ENCODE results near the gene SLC12A8.

Gene SLC12A8

GRCh38 chr3:125194061-125194848 lies 18.3 kb downstream of the SLC12A8 start:
- TF ChIP-seq, protein P1, sequence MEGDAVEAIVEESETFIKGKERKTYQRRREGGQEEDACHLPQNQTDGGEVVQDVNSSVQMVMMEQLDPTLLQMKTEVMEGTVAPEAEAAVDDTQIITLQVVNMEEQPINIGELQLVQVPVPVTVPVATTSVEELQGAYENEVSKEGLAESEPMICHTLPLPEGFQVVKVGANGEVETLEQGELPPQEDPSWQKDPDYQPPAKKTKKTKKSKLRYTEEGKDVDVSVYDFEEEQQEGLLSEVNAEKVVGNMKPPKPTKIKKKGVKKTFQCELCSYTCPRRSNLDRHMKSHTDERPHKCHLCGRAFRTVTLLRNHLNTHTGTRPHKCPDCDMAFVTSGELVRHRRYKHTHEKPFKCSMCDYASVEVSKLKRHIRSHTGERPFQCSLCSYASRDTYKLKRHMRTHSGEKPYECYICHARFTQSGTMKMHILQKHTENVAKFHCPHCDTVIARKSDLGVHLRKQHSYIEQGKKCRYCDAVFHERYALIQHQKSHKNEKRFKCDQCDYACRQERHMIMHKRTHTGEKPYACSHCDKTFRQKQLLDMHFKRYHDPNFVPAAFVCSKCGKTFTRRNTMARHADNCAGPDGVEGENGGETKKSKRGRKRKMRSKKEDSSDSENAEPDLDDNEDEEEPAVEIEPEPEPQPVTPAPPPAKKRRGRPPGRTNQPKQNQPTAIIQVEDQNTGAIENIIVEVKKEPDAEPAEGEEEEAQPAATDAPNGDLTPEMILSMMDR (IDR thresholded peaks at IDR 0.05; ENCODE audit: borderline replicate concordance, insufficient read depth, low read depth, low read length) = no peak

GRCh38 chr3:125192190-125193035 lies 20.1 kb downstream of the SLC12A8 start:
- H3K4me3 ChIP-seq (ENCODE audit: low read depth, low read length) = no peak overlapping the region
- TF ChIP-seq, protein P1 (IDR thresholded peaks at IDR 0.05; ENCODE audit: borderline replicate concordance, insufficient read depth, low read depth, low read length) = peak; percentile 67

More at GRCh38 chr3:125194061-125194848, 18.3 kb downstream of the SLC12A8 start:
- H3K4me3 ChIP-seq (ENCODE audit: low read depth, low read length) = no peak overlapping the region

DNA sequence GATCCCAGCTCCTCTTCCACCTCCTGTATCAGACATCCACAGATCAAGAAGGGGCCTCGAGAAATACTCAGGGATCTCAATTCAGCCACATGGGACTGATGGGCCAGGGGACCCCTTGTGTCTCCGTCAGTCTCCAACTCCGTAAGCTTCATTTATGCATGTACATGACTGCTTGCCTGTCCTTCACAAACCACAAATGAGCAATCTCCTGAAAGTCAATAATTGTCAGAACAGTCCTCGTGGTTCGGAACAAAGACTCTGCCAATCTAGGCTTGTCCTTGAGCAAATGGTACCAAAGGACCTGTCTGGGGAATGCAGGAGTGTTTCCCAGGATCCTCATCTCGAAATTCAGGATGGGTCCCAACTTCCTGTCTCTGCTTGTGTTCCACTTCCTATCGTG lies 20.8 kb downstream of the SLC12A8 start:
- TF ChIP-seq, protein P1 (IDR thresholded peaks at IDR 0.05; ENCODE audit: borderline replicate concordance, insufficient read depth, low read depth, low read length) = no peak
- no peak overlapping the region for H3K4me3 ChIP-seq (ENCODE audit: low read depth, low read length)

- H3K4me3 ChIP-seq (ENCODE audit: low read depth, low read length) = no peak overlapping the region
- TF ChIP-seq, protein P1 (IDR thresholded peaks at IDR 0.05; ENCODE audit: borderline replicate concordance, insufficient read depth, low read depth, low read length) = no peak
Observed at GRCh38 chr3:125191256-125191655, 21.3 kb downstream of the SLC12A8 start.

DNA sequence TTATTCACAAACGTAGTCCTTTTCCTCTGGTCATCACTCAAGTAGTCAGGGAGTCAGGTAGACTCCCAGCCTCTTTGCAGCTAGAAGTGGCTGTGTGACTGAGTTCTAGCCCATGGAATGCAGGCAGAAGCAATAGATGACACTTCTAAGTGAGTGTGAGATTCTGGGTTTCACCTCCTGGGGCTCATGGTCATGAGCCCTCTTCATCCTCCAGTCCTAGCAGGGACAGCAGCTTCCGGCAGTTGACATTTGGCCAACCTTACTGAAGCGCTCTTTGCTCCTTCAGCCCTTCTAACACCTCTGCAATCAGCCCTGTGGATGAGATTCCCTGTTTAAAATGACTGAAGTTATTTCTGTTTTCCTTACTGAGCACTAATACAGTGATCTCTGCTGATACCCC lies 21.8 kb downstream of the SLC12A8 start:
- H3K4me3 ChIP-seq (ENCODE audit: low read depth, low read length) = no peak overlapping the region
- TF ChIP-seq, protein P1 (IDR thresholded peaks at IDR 0.05; ENCODE audit: borderline replicate concordance, insufficient read depth, low read depth, low read length) = no peak

DNA sequence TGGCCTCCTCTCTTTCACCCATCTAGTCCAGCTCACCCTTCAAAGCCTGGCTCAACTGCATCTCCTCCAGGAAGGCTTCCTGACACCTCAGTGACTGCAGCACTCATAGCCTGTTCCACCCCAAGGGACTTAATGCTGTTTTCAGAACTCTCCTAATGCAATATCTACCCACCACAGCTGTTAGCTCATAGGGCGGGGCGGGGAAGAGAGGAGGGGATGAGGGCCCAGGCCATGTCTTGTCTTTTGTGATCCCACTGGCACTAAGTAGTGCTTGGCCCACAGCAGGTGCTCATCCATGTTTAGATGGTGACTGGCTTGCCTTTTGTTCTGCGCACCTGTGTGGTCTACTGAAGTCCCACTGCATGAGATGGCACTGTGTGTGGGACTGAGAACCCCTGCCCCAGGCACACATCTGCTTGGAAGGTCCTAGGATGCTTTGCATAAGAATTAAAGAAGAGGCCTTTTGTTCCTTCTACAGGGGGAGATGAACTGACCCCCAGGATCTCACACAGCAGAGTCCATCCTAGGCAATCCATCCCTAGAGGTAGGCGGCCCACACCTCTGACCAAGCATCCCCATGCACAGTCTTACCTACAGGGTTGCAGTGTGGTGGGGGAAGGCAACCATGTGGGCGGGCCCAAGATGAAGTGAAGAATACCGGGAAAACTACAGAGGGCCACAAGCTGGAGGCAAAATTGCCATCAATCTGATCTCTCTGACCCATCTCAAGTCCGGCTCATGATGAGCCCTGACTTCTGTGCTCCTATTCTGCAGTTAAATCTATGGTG lies 23.0 kb downstream of the SLC12A8 start:
- TF ChIP-seq, protein P1 (IDR thresholded peaks at IDR 0.05; ENCODE audit: borderline replicate concordance, insufficient read depth, low read depth, low read length) = no peak
- no peak overlapping the region for H3K4me3 ChIP-seq (ENCODE audit: low read depth, low read length)
